ENCODE data around the gene PLEKHA8. TPM values are rescaled to one million over a fixed set of nuclear protein-coding genes. Genes with fewer than 3 reads are reported as not detected.

PLEKHA8 gene
- 5.2 and 7.1 TPM in 2 replicates for total RNA-seq

GRCh38 chr7:30028216-30028748 lies at the start of gene PLEKHA8:
PLEKHA8 (plus strand) TSS chr7:30028412; CDS start chr7:30028763, 351 bp downstream.

GRCh38 chr7:29989257-29989995 lies 38.8 kb upstream of the PLEKHA8 start, which contains the start of gene SCRN1:
SCRN1 (minus strand) TSS chr7:29989801; CDS start chr7:29969067, 20,734 bp downstream.

GRCh38 chr7:30026229-30027064 lies 1.8 kb upstream of the PLEKHA8 start, which contains the start of gene FKBP14:
FKBP14 (minus strand) TSS chr7:30026702; CDS start chr7:30026508, 194 bp downstream.

GRCh38 chr7:30134611-30135300 lies 106.5 kb downstream of the PLEKHA8 start, which contains the start of gene MTURN:
MTURN (plus strand) TSS chr7:30134986; CDS start chr7:30135137, 151 bp downstream.

Other genes with a start within 250 kb of the PLEKHA8 start
- gene WIPF3, start 221.9 kb upstream of the PLEKHA8 start, total RNA-seq = under 0.01 TPM in 1 of 2 replicates, not detected in the other
- gene SCRN1, start 38.6 kb upstream of the PLEKHA8 start, total RNA-seq = 84.0 and 87.3 TPM in 2 replicates
- gene FKBP14, start 1.7 kb upstream of the PLEKHA8 start, total RNA-seq = 17.6 and 25.4 TPM in 2 replicates
- 18.8 and 19.7 TPM in 2 replicates for gene MTURN, start 106.6 kb downstream of the PLEKHA8 start, total RNA-seq

All from bronchial smooth muscle cell (primary cell).